ENCODE measurements around the gene SMYD1. TPM values are rescaled to one million over a fixed set of nuclear protein-coding genes. Genes with fewer than 3 reads are reported as not detected.

SMYD1 gene
- total RNA-seq, 1 experiment from 2014 or later, result not detected

DNA sequence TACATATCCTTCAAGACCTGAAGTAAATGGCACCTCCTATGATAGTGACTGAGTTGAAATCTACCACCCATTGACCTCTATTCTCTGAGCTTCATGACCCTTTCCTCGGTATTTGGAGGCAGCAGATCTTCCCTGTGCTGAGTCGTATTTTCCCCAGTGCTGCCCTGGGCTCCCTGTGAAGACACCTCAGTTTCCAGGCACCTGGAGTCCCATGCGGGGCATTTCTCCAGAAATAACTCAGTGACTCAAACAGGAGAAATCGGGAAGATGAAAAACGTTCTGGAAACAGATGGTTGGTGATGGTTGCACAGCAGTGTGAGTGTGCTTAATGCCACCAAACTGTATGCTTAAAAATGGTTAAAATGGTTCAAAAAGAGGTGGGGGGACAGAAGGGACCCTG is 18.0 kb downstream of the SMYD1 start:
- no TSS peak for BruUV-seq (replicated peaks)
- TF ChIP-seq, protein P1, sequence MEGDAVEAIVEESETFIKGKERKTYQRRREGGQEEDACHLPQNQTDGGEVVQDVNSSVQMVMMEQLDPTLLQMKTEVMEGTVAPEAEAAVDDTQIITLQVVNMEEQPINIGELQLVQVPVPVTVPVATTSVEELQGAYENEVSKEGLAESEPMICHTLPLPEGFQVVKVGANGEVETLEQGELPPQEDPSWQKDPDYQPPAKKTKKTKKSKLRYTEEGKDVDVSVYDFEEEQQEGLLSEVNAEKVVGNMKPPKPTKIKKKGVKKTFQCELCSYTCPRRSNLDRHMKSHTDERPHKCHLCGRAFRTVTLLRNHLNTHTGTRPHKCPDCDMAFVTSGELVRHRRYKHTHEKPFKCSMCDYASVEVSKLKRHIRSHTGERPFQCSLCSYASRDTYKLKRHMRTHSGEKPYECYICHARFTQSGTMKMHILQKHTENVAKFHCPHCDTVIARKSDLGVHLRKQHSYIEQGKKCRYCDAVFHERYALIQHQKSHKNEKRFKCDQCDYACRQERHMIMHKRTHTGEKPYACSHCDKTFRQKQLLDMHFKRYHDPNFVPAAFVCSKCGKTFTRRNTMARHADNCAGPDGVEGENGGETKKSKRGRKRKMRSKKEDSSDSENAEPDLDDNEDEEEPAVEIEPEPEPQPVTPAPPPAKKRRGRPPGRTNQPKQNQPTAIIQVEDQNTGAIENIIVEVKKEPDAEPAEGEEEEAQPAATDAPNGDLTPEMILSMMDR (IDR thresholded peaks at IDR 0.05; ENCODE audit: unreplicated experiment), result no peak
- no peaks in the 10 kb centered on the region for H3K9me3 Mint-ChIP-seq (ENCODE audit: low read depth, unreplicated experiment)
- H3K36me3 Mint-ChIP-seq (ENCODE audit: insufficient read depth, unreplicated experiment), result no peaks in the 10 kb centered on the region
- no peak overlapping the region for H3K27ac Mint-ChIP-seq (ENCODE audit: unreplicated experiment)
- no peak overlapping the region for H3K4me3 Mint-ChIP-seq (ENCODE audit: low read depth, unreplicated experiment)
- CTCF ChIA-PET, result interaction anchor here (1.2 kb wide), 1 partner anchor 26 kb away, joined by 3 read pairs; no protein-coding TSS in a partner anchor
- H3K4me1 Mint-ChIP-seq (ENCODE audit: low read depth, unreplicated experiment), result peaks cover 20% of the 10 kb centered on the region
- intact Hi-C loops (cut with micrococcal nuclease; ENCODE audit: unreplicated experiment), result no loop called here
- H3K27me3 Mint-ChIP-seq (ENCODE audit: unreplicated experiment), result no peaks in the 10 kb centered on the region
- DNase-seq, result no peak

DNA sequence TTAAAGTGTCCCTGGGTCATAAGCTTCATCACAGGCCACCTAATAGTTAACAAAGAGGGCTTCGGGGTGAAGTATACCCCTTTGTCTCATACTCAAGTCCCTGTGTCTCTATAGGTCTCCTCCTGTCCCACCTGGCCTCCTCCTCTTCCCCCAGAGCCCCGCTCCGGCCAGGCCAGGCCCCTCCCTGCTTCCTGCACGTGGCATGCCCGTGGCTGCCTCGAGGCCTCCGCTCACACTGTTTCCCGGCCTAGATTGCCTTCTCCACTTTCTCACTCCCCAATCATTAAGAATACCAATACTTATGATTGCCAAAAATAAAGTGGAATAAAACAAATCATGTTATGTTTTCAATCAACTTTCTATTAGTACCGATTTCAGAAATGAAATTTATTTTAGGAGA is 18.8 kb downstream of the SMYD1 start:
- TF ChIP-seq, protein P1 (IDR thresholded peaks at IDR 0.05; ENCODE audit: unreplicated experiment), result no peak
- Mint-ChIP-seq H3K4me3 (ENCODE audit: low read depth, unreplicated experiment) (no peak overlapping the region), H3K4me1 (ENCODE audit: low read depth, unreplicated experiment) (peaks cover 20% of the 10 kb centered on the region), H3K27ac (ENCODE audit: unreplicated experiment) (no peak overlapping the region), H3K9me3 (ENCODE audit: low read depth, unreplicated experiment) (no peaks in the 10 kb centered on the region), H3K27me3 (ENCODE audit: unreplicated experiment) (no peaks in the 10 kb centered on the region), H3K36me3 (ENCODE audit: insufficient read depth, unreplicated experiment) (no peaks in the 10 kb centered on the region)
- BruUV-seq (replicated peaks), result no TSS peak
- CTCF ChIA-PET, result interaction anchor here (1.2 kb wide), 1 partner anchor 26 kb away, joined by 3 read pairs; no protein-coding TSS in a partner anchor
- intact Hi-C loops (cut with micrococcal nuclease; ENCODE audit: unreplicated experiment), result no loop called here
- DNase-seq, result no peak

DNA sequence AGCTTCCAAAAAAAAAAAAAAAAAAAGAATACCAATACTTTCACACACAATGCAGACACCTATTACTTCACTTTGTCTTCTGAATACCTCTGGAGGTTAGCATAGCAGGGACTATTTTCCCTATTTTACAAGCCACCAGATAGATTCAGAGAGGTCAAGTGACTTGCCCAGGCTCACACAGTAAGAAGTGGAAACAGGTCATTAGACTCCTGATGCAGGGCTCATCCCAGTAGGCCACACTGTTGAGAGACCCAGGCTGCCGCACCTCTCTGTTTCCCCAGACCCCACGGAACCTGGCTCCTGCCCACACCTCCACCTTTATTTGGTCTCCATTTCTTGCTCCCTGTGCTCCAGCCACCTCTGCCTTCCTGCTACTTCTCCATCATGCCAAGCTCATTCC is 19.4 kb downstream of the SMYD1 start:
- DNase-seq, result no peak
- Mint-ChIP-seq H3K4me1 (ENCODE audit: low read depth, unreplicated experiment) (peaks cover 15% of the 10 kb centered on the region), H3K27ac (ENCODE audit: unreplicated experiment) (no peak overlapping the region), H3K4me3 (ENCODE audit: low read depth, unreplicated experiment) (no peak overlapping the region), H3K27me3 (ENCODE audit: unreplicated experiment) (no peaks in the 10 kb centered on the region), H3K9me3 (ENCODE audit: low read depth, unreplicated experiment) (no peaks in the 10 kb centered on the region), H3K36me3 (ENCODE audit: insufficient read depth, unreplicated experiment) (no peaks in the 10 kb centered on the region)
- no TSS peak for BruUV-seq (replicated peaks)
- TF ChIP-seq, protein P1 (IDR thresholded peaks at IDR 0.05; ENCODE audit: unreplicated experiment), result no peak
- intact Hi-C loops (cut with micrococcal nuclease; ENCODE audit: unreplicated experiment), result no loop called here
- CTCF ChIA-PET, result interaction anchor here (1.2 kb wide), 1 partner anchor 27 kb away, joined by 3 read pairs; no protein-coding TSS in a partner anchor

DNA sequence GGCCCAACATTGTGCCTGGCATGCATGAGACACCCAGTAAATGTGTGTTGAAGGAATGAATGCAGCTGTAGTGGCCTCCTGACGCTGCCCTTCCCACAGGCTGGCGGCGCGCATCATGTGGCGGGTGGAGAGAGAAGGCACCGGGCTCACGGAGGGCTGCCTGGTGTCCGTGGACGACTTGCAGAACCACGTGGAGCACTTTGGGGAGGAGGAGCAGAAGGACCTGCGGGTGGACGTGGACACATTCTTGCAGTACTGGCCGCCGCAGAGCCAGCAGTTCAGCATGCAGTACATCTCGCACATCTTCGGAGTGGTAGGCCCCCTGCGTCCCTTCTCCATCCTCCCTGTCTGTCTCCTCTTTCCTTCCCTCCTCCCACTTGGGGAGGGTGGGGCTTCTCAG is 20.1 kb downstream of the SMYD1 start:
- TF ChIP-seq, protein P1 (IDR thresholded peaks at IDR 0.05; ENCODE audit: unreplicated experiment), result no peak
- Mint-ChIP-seq H3K36me3 (ENCODE audit: insufficient read depth, unreplicated experiment) (no peaks in the 10 kb centered on the region), H3K4me3 (ENCODE audit: low read depth, unreplicated experiment) (no peak overlapping the region), H3K9me3 (ENCODE audit: low read depth, unreplicated experiment) (no peaks in the 10 kb centered on the region), H3K4me1 (ENCODE audit: low read depth, unreplicated experiment) (peaks cover 8% of the 10 kb centered on the region), H3K27me3 (ENCODE audit: unreplicated experiment) (no peaks in the 10 kb centered on the region), H3K27ac (ENCODE audit: unreplicated experiment) (no peak overlapping the region)
- CTCF ChIA-PET, result no interaction called here
- no TSS peak for BruUV-seq (replicated peaks)
- DNase-seq, result no peak
- intact Hi-C loops (cut with micrococcal nuclease; ENCODE audit: unreplicated experiment), result no loop called here
